Smooth muscle cell (in vitro differentiated cells): ENCODE data around the gene TMPO. TPM values are rescaled to one million over a fixed set of nuclear protein-coding genes. Genes with fewer than 3 reads are reported as not detected.

Source experiments
- DNase-seq: peaks from one replicate; lab custom pipeline; 2025; ENCODE audit not compliant: unreplicated experiment; lab: John Stamatoyannopoulos, UW
- H2AFZ ChIP-seq: fragments of 200-600 bp; sonication (generic); 2 replicates; pipeline ENCODE4 v1.6.0; 2016; ENCODE audit warnings: antibody characterized with exemption, low read depth, mild to moderate bottlenecking
- H3F3A ChIP-seq: fragments of 200-600 bp; sonication (generic); 2 replicates; pipeline ENCODE4 v1.6.0; 2017; ENCODE audit warnings: antibody characterized with exemption, low read depth
- H3K27ac ChIP-seq: fragments of 200-600 bp; sonication (generic); 2 replicates; pipeline ENCODE4 v1.5.1; 2016; ENCODE audit warnings: low read depth, mild to moderate bottlenecking
- H3K27me3 ChIP-seq: fragments of 200-600 bp; sonication (generic); 2 replicates; pipeline ENCODE4 v1.6.1; 2016; ENCODE audit warnings: low read depth, mild to moderate bottlenecking
- H3K36me3 ChIP-seq: fragments of 200-600 bp; sonication (generic); 2 replicates; pipeline ENCODE4 v1.5.1; 2016; ENCODE audit warnings: low read depth
- H3K4me1 ChIP-seq: fragments of 200-600 bp; sonication (generic); 2 replicates; pipeline ENCODE4 v1.5.1; 2016; ENCODE audit warnings: low read depth
- H3K4me2 ChIP-seq: fragments of 200-600 bp; sonication (generic); 2 replicates; pipeline ENCODE4 v1.6.0; 2016; ENCODE audit warnings: mild to moderate bottlenecking
- H3K4me3 ChIP-seq: fragments of 200-600 bp; sonication (generic); 2 replicates; pipeline ENCODE4 v1.5.1; 2016; ENCODE audit warnings: mild to moderate bottlenecking
- H3K79me2 ChIP-seq: fragments of 200-600 bp; sonication (generic); 2 replicates; pipeline ENCODE4 v1.6.0; 2016; ENCODE audit warnings: low read depth, mild to moderate bottlenecking
- H3K9ac ChIP-seq: fragments of 200-600 bp; sonication (generic); 2 replicates; pipeline ENCODE4 v1.6.0; 2016; ENCODE audit warnings: low read depth
- H3K9me3 ChIP-seq: fragments of 200-600 bp; sonication (generic); replicated peaks from 2 replicates; pipeline ENCODE4 v1.5.1; 2016; ENCODE audit warnings: low read depth
- H4K20me1 ChIP-seq: fragments of 200-600 bp; sonication (generic); 2 replicates; pipeline ENCODE4 v1.6.0; 2016; ENCODE audit warnings: low read depth
- WGBS: methylation state at CpG from one replicate; pipeline ENCODE4 v1.1.7; 2016; ENCODE audit warnings: low lambda C conversion rate; 5-methylcytosine and 5-hydroxymethylcytosine counted together
- polyA plus RNA-seq: library from polyadenylated mRNA; unstranded; fragments of >200 nt; fragmentation: Nextera tagmentation; extraction: Ambion mirVana; gene quantifications from 2 replicates; pipeline ENCODE4 v1.2.1, GENCODE V29; 2016
- total RNA-seq: library from RNA; depleted of rRNA; stranded (reverse); fragments of >200 nt; gene quantifications from 2 replicates; pipeline ENCODE4 v1.2.3, GENCODE V29; 2014
- TF ChIP-seq, protein P1 (sequence below): fragments of 200-600 bp; sonication (generic); IDR thresholded peaks from 2 replicates; pipeline ENCODE4 v1.5.1; 2017; ENCODE audit warnings: borderline replicate concordance, mild to moderate bottlenecking, antibody characterized with exemption; ENCODE audit not compliant: insufficient read depth, poor library complexity, severe bottlenecking

TMPO gene
- total and polyA plus RNA-seq, 2 experiments from 2014 or later = 22.6 to 60.2 TPM

DNA sequence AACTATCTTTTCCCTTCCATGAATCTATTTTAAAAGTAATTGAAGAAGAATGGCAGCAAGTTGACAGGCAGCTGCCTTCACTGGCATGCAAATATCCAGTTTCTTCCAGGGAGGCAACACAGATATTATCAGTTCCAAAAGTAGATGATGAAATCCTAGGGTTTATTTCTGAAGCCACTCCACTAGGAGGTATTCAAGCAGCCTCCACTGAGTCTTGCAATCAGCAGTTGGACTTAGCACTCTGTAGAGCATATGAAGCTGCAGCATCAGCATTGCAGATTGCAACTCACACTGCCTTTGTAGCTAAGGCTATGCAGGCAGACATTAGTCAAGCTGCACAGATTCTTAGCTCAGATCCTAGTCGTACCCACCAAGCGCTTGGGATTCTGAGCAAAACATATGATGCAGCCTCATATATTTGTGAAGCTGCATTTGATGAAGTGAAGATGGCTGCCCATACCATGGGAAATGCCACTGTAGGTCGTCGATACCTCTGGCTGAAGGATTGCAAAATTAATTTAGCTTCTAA is 18.4 kb downstream of the TMPO start:
- Histone ChIP-seq H3K27ac (no peak overlapping the region), H3K4me3 (no peak overlapping the region), H3K79me2 (peaks cover 50% of the 10 kb centered on the region), H3K27me3 (no peaks in the 10 kb centered on the region), H3K36me3 (peaks cover 9% of the 10 kb centered on the region), H3K4me1 (no peaks in the 10 kb centered on the region), H4K20me1 (no peaks in the 10 kb centered on the region), H3K4me2 (no peak overlapping the region), H2AFZ (no peak overlapping the region), H3F3A (peaks cover 3% of the 10 kb centered on the region), H3K9ac (no peak overlapping the region), H3K9me3 (no peaks in the 10 kb centered on the region)
- TF ChIP-seq, protein P1, sequence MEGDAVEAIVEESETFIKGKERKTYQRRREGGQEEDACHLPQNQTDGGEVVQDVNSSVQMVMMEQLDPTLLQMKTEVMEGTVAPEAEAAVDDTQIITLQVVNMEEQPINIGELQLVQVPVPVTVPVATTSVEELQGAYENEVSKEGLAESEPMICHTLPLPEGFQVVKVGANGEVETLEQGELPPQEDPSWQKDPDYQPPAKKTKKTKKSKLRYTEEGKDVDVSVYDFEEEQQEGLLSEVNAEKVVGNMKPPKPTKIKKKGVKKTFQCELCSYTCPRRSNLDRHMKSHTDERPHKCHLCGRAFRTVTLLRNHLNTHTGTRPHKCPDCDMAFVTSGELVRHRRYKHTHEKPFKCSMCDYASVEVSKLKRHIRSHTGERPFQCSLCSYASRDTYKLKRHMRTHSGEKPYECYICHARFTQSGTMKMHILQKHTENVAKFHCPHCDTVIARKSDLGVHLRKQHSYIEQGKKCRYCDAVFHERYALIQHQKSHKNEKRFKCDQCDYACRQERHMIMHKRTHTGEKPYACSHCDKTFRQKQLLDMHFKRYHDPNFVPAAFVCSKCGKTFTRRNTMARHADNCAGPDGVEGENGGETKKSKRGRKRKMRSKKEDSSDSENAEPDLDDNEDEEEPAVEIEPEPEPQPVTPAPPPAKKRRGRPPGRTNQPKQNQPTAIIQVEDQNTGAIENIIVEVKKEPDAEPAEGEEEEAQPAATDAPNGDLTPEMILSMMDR = no peak
- WGBS = 89% methylated on average over 4 of the region's 4 CpGs
- no peak for DNase-seq

DNA sequence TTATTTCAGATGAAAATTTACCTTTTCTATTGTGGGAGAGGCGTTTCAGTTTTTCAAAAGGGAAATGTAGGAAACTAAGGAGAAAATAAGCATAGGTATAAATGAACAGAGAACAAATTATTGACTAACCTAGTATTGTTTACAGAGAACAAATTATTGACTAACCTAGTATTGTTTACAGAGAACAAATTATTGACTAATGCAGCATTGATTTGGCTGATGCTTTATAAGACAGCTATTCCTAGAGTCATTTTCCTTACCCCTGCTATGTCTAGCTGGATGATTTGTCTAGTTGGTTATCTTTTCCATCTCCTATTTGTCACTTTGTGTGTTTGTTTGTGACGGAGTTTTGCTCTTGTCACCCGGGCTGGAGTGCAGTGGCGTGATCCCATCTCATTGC is 22.6 kb downstream of the TMPO start:
- Histone ChIP-seq H3K9me3 (no peaks in the 10 kb centered on the region), H3K79me2 (peaks cover 51% of the 10 kb centered on the region), H3K27me3 (no peaks in the 10 kb centered on the region), H3K27ac (no peak overlapping the region), H4K20me1 (no peaks in the 10 kb centered on the region), H3K4me2 (no peak overlapping the region), H3K4me3 (no peak overlapping the region), H3K36me3 (peaks cover 9% of the 10 kb centered on the region), H3K4me1 (no peaks in the 10 kb centered on the region), H3K9ac (no peak overlapping the region), H3F3A (no peaks in the 10 kb centered on the region), H2AFZ (no peak overlapping the region)
- no peak for DNase-seq
- WGBS = 97% methylated on average over 4 of the region's 4 CpGs
- TF ChIP-seq, protein P1 = no peak

DNA sequence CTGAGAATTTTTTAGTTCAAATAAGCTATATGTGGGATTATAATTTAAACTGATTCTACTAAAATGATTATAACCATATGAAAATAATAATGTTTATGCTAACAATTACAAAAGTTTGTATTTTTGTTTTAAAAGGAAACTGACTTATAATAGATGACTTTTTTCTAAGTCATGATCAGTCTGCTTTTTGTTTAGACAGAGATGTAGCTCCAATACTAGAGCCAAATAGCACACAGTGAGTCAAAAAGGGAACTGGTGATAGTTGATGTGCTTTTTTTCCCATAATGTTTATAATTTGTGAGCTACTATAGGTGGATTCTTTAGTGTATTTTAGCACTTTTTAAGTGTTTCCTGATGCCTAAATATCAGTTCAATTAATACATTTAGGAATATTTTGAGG is 28.3 kb downstream of the TMPO start:
- Histone ChIP-seq H2AFZ (no peak overlapping the region), H4K20me1 (no peaks in the 10 kb centered on the region), H3K79me2 (peaks cover 32% of the 10 kb centered on the region), H3F3A (no peaks in the 10 kb centered on the region), H3K4me3 (no peak overlapping the region), H3K36me3 (peaks cover 15% of the 10 kb centered on the region), H3K9ac (no peak overlapping the region), H3K9me3 (no peaks in the 10 kb centered on the region), H3K27me3 (no peaks in the 10 kb centered on the region), H3K27ac (no peak overlapping the region), H3K4me1 (no peaks in the 10 kb centered on the region), H3K4me2 (no peak overlapping the region)
- TF ChIP-seq, protein P1 = no peak
- DNase-seq = no peak

DNA sequence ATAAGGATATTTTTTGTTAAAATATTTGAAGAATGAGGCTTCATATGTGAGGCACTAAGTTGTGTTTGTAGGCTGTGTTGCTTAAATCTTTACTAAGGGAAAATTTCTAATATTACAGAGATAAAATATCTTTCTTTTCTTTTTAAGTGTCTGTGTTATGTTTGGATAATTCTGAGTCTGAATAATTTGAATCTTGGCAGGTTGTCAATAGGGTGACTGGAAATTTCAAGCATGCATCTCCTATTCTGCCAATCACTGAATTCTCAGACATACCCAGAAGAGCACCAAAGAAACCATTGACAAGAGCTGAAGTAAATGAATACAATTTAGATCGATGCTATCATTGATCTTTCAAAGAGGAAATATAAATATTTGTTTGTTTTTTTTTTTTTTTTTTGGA is 29.4 kb downstream of the TMPO start:
- no peaks in the 10 kb centered on the region for H3K4me1 ChIP-seq
- H2AFZ ChIP-seq = no peak overlapping the region
- no peaks in the 10 kb centered on the region for H3K27me3 ChIP-seq
- TF ChIP-seq, protein P1 = no peak
- H3K4me2 ChIP-seq = no peak overlapping the region
- 98% methylated on average over 1 of the region's 1 CpG for WGBS
- H4K20me1 ChIP-seq = no peaks in the 10 kb centered on the region
- H3F3A ChIP-seq = no peaks in the 10 kb centered on the region
- no peaks in the 10 kb centered on the region for H3K9me3 ChIP-seq
- no peak overlapping the region for H3K9ac ChIP-seq
- no peak for DNase-seq
- peaks cover 32% of the 10 kb centered on the region for H3K79me2 ChIP-seq
- no peak overlapping the region for H3K27ac ChIP-seq
- H3K36me3 ChIP-seq = peaks cover 15% of the 10 kb centered on the region
- H3K4me3 ChIP-seq = no peak overlapping the region
